Left lung (tissue), 10 donors: ENCODE results near the gene F2. TPM values are rescaled to one million over a fixed set of nuclear protein-coding genes. Genes with fewer than 3 reads are reported as not detected.
A peak's percentile ranks its signal among the peaks of the same experiment; 100 is the strongest.

Experiments used
- ATAC-seq: fragments of 200-7000 bp; cut with Tn5 transposase; one replicate; pipeline ENCODE4 v1.9.1; 2020; ENCODE audit warnings: moderate library complexity
- DNase-seq, 4 donors: peaks; one replicate each; pipeline ENCODE4 v3.0.0-alpha.2; 2013 to 2020
- H3K27ac ChIP-seq, 2 donors: fragments of 200-600 bp; sonication (generic) in 1 of 2; one replicate each; pipeline versions ENCODE4 v1.5.0 to v1.8.0; 2020 to 2021
- H3K27me3 ChIP-seq, 2 donors: fragments of 200-600 bp; sonication (generic) in 1 of 2; one replicate each; pipeline versions ENCODE4 v1.5.0 to v1.8.0; 2020 to 2021
- H3K36me3 ChIP-seq, 2 donors: fragments of 200-600 bp; sonication (generic) in 1 of 2; one replicate each; pipeline versions ENCODE4 v1.5.0 to v1.8.0; 2020 to 2021
- H3K4me1 ChIP-seq, 2 donors: fragments of 200-600 bp; one replicate each; pipeline ENCODE4 v1.8.0; 2021
- H3K4me3 ChIP-seq, 2 donors: fragments of 200-600 bp; sonication (generic) in 1 of 2; one replicate each; pipeline versions ENCODE4 v1.5.0 to v1.8.0; 2020 to 2021; ENCODE audit warnings: mild to moderate bottlenecking in 1 of 2
- H3K9me3 ChIP-seq, 2 donors: fragments of 200-600 bp; sonication (generic) in 1 of 2; one replicate each; pipeline versions ENCODE4 v1.5.0 to v1.8.0; 2020 to 2021
- CTCF ChIP-seq, 2 donors: fragments of 200-600 bp; sonication (generic) in 1 of 2; IDR thresholded peaks; one replicate each; pipeline versions ENCODE4 v1.5.0 to v1.8.0; 2021; ENCODE audit warnings: antibody characterized with exemption in 2 of 2
- intact Hi-C, 2 donors: fragments of 100-400 bp; cut with DNase I; formaldehyde crosslinking; loops; one replicate each; pipeline versions ENCODE4 v1.11.2 to v1.14.2; 2022
- polyA plus RNA-seq, 6 donors: library from polyadenylated mRNA; unstranded; fragments of 120-200 nt; gene quantifications; one replicate each; pipeline ENCODE4 v1.2.1, GENCODE V29; 2013; ENCODE audit not compliant: insufficient read length in 6 of 6
- total RNA-seq, 2 donors: library from RNA; stranded (reverse); fragmentation: NEBNext Ultra II Directional; extraction: Animal tissue kit (Norgen Biotek cat#: 25700); gene quantifications; one replicate each; pipeline ENCODE4 v1.2.1, GENCODE V29; 2021
- donor health status: DM: no; HTN: yes; CAD: no.
- donor health status: DM: no; HTN: no; CAD: no.

Gene F2
- total and polyA plus RNA-seq, 8 donors, result 0.17 to 0.56 (median 0.42) TPM; not detected in 5

DNA sequence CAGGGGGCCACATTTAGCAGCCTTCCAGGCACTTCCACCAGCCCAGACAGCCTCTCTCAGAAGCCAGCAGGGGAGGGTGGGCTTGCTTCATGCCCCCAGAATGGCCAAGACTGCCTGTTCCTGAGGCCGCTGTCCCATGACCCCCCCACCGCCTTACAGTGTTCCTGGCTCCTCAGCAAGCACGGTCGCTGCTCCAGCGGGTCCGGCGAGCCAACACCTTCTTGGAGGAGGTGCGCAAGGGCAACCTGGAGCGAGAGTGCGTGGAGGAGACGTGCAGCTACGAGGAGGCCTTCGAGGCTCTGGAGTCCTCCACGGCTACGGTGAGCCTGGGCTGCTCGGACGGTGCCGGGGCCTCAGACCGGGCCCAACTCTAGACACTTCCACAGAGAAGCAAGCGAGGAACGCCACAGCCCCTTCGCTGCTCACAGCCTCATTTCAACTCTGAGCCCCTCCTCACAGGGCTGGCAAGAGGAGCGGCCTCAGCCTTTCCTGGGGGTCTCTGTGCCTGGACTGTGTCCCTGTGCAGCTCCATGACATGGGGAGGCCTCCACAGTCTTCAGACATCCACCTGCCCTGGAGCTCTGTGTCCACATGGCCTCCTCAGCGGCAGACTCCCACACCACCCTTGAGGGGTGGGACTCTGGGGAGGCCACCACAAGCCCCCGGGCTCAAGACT is 668 bp downstream of the F2 start:
- no peaks in the 10 kb centered on the region for H3K4me1 ChIP-seq
- intact Hi-C loops, result no loop called here
- no peaks in the 10 kb centered on the region for H3K36me3 ChIP-seq
- no peak for ATAC-seq
- H3K27me3 ChIP-seq, result no peaks in the 10 kb centered on the region
- no peak overlapping the region for H3K27ac ChIP-seq
- H3K9me3 ChIP-seq, result no peaks in the 10 kb centered on the region
- DNase-seq, result peak in 1 of 4 donors; percentile 69
- TF ChIP-seq CTCF (IDR thresholded peaks at IDR 0.05), result no peak
- no peak overlapping the region for H3K4me3 ChIP-seq

DNA sequence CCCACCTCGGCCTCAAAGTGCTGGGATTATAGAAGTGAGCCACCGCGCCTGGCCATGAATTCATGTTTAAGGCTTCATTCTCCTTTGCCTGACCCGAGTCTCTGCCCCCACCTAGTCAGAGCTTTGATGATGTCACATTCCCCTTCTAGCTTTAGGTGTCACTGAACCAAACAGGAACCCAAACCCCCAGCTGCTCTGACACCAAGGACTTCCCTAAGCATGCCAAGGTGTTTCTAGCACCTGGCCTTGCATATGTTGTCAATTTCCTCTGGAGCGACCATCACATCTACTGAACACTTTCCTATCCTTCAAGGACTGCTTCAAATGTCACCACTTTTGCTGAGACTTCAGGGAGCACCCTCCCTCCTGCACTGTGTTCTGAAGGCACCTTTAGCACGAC is 2.3 kb downstream of the F2 start:
- Histone ChIP-seq H3K36me3 (no peaks in the 10 kb centered on the region), H3K27ac (no peak overlapping the region), H3K27me3 (no peaks in the 10 kb centered on the region), H3K9me3 (no peaks in the 10 kb centered on the region), H3K4me1 (no peaks in the 10 kb centered on the region), H3K4me3 (no peak overlapping the region)
- no peak for ATAC-seq
- TF ChIP-seq CTCF (IDR thresholded peaks at IDR 0.05), result no peak
- DNase-seq, result no peak
- intact Hi-C loops, result no loop called here

DNA sequence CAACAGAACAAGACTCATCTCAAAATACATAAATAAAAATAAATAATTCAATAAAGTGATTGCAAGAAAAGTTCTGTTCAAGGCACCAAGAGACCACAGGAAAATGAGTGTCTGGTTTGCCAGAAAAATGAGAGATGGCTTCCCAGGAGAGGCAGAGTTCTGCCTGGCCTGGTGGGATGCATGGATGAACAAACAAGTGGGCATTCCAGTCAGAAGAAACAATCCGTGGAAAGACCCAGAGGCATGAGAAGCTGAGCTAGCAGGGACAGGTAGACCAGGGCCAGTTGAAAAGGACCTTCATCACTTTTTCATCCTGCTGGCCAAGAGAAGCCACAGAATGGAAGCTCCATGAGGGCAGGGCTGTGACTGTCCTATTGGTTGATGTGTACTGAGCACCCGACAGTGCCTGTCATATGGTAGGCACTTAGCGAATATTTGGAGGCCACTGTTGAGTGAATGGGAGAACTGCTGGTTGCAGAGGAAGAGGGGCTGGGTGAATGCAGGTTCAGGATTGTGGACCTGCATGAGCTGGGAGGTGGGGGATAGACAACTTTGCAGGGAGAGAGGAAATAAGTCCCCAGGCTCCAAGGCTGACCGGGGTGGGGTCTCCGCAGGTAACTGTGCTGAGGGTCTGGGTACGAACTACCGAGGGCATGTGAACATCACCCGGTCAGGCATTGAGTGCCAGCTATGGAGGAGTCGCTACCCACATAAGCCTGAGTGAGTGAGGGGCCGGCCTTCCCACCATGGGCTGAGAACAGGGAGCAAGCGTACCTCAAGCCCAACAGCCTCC is 3.7 kb downstream of the F2 start:
- no peak overlapping the region for H3K4me3 ChIP-seq
- no peak for ATAC-seq
- intact Hi-C loops, result no loop called here

GRCh38 chr11:46723359-46723680 is 4.3 kb downstream of the F2 start:
- Histone ChIP-seq H3K27me3 (no peaks in the 10 kb centered on the region), H3K9me3 (no peaks in the 10 kb centered on the region), H3K4me3 (no peak overlapping the region), H3K4me1 (no peaks in the 10 kb centered on the region), H3K27ac (no peak overlapping the region), H3K36me3 (no peaks in the 10 kb centered on the region)
- intact Hi-C loops, result no loop called here
- DNase-seq (no peak), ATAC-seq (no peak)
- TF ChIP-seq CTCF (IDR thresholded peaks at IDR 0.05), result no peak

More for the DNA sequence above, 3.7 kb downstream of the F2 start:
- TF ChIP-seq CTCF (IDR thresholded peaks at IDR 0.05), result no peak
- Histone ChIP-seq H3K27me3 (no peaks in the 10 kb centered on the region), H3K4me1 (no peaks in the 10 kb centered on the region), H3K9me3 (no peaks in the 10 kb centered on the region), H3K36me3 (no peaks in the 10 kb centered on the region), H3K27ac (no peak overlapping the region)
- no peak for DNase-seq

DNA sequence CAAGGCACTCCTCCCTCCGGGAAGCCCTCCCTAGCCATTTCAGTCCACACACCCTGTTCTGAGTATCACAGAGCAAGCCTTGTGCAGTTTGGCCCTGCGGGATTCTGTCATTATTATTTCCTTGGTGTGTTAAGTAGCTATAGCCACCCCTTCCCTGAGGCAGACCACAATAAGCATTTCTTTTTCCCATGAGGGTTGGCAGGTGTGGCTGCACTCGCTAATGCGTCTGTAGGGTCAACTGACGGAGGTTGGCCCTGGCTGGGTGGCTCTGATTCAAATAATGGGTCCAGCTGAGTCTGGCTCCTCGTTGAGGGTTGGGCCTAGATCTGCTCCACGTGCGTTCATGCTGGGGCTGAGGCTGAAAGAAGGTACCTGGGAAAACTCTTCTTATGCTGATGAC is 5.1 kb downstream of the F2 start:
- Histone ChIP-seq H3K27me3 (no peaks in the 10 kb centered on the region), H3K9me3 (no peaks in the 10 kb centered on the region), H3K27ac (no peak overlapping the region), H3K4me3 (no peak overlapping the region), H3K36me3 (no peaks in the 10 kb centered on the region), H3K4me1 (no peaks in the 10 kb centered on the region)
- no peak for ATAC-seq
- TF ChIP-seq CTCF (IDR thresholded peaks at IDR 0.05), result no peak
- intact Hi-C loops, result no loop called here
- DNase-seq, result no peak
